ENCODE measurements around the gene BAIAP2. TPM values are rescaled to one million over a fixed set of nuclear protein-coding genes. Genes with fewer than 3 reads are reported as not detected.

BAIAP2 gene
- total RNA-seq, 1 experiment from 2014 or later: 58.0 TPM

DNA sequence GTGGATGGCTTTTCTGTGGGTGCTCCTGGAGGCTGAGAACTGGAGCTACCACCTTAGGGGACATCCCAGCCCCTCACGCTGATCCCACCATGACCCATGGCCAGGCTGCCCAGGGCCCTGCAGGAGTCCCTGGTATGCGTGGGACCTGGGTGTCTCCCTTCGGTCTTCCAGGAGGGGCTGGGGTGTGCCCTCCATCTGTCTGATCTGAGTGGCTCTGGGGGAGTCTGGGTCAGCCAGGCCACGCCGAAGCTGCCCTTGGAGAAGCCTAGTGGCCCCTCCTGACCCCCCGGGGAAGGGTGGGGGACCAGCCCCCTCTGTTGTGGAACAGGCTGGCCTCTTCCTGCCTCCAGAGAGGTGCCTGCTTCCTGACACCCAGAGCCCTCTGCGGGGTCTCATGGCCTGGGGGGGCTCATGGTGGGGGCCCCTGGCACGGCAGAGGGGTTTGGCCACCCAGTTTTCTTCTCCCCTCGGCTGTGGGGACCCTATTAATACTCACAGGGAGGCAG is 10.7 kb downstream of the BAIAP2 start:
- DNase-seq: no peak
- TF ChIP-seq, protein P1, sequence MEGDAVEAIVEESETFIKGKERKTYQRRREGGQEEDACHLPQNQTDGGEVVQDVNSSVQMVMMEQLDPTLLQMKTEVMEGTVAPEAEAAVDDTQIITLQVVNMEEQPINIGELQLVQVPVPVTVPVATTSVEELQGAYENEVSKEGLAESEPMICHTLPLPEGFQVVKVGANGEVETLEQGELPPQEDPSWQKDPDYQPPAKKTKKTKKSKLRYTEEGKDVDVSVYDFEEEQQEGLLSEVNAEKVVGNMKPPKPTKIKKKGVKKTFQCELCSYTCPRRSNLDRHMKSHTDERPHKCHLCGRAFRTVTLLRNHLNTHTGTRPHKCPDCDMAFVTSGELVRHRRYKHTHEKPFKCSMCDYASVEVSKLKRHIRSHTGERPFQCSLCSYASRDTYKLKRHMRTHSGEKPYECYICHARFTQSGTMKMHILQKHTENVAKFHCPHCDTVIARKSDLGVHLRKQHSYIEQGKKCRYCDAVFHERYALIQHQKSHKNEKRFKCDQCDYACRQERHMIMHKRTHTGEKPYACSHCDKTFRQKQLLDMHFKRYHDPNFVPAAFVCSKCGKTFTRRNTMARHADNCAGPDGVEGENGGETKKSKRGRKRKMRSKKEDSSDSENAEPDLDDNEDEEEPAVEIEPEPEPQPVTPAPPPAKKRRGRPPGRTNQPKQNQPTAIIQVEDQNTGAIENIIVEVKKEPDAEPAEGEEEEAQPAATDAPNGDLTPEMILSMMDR (IDR thresholded peaks at IDR 0.05; ENCODE audit: unreplicated experiment): no peak
- H3K27me3 Mint-ChIP-seq (ENCODE audit: unreplicated experiment): no peaks in the 10 kb centered on the region
- peaks cover 73% of the 10 kb centered on the region for H3K36me3 Mint-ChIP-seq (ENCODE audit: insufficient read depth, unreplicated experiment)
- intact Hi-C loops (cut with micrococcal nuclease; ENCODE audit: unreplicated experiment): loop anchor here (10.0 kb wide), 1 partner anchor 469 kb away; the partner anchor contains the start of gene ACTG1
- peak overlapping the region; percentile 95 for H3K27ac Mint-ChIP-seq (ENCODE audit: unreplicated experiment)
- H3K4me1 Mint-ChIP-seq (ENCODE audit: low read depth, unreplicated experiment): peaks cover 65% of the 10 kb centered on the region
- no peaks in the 10 kb centered on the region for H3K9me3 Mint-ChIP-seq (ENCODE audit: low read depth, unreplicated experiment)
- BruUV-seq (replicated peaks): no TSS peak
- CTCF ChIA-PET: interaction anchor here (1.8 to 2.0 kb wide), 2 partner anchors 19 to 52 kb away, joined by 4 to 9 read pairs; no protein-coding TSS in a partner anchor
- peak overlapping the region; percentile 64 for H3K4me3 Mint-ChIP-seq (ENCODE audit: low read depth, unreplicated experiment)

DNA sequence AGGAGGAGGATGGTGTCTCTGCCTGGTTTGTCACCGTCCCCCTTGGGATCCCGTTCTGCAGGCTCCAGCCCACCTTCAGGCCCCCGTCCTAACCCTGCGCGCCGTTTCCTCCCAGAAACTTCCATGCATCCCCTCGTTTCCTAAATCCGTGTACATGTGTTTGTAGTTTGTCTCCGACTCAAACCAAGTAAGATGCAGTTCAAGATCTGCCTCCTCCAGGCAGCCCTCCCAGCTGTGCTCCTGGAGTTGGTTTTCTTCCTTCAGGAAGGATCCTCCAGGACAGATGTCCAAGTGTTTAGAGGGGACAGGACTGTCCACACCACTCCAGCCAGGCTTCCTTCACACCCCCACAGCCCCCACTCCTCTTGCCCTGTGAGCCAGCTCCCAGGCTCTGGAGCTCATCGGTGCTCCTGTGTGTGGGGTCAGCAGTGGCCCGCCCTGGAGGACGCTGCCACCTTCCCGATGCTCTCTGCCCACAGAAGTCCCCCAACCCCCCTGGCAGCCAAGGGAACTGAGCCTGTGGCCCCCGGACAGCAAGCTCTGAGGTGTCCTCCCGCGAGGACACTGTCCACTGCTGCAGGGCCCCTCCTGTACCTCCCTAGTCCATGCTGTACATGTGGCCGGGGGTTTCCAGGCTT is 11.3 kb downstream of the BAIAP2 start:
- TF ChIP-seq, protein P1 (IDR thresholded peaks at IDR 0.05; ENCODE audit: unreplicated experiment): no peak
- Mint-ChIP-seq H3K27ac (ENCODE audit: unreplicated experiment) (peak overlapping the region; percentile 31), H3K36me3 (ENCODE audit: insufficient read depth, unreplicated experiment) (peaks cover 70% of the 10 kb centered on the region), H3K4me1 (ENCODE audit: low read depth, unreplicated experiment) (peaks cover 65% of the 10 kb centered on the region), H3K4me3 (ENCODE audit: low read depth, unreplicated experiment) (peak overlapping the region; percentile 30), H3K27me3 (ENCODE audit: unreplicated experiment) (no peaks in the 10 kb centered on the region), H3K9me3 (ENCODE audit: low read depth, unreplicated experiment) (no peaks in the 10 kb centered on the region)
- no TSS peak for BruUV-seq (replicated peaks)
- intact Hi-C loops (cut with micrococcal nuclease; ENCODE audit: unreplicated experiment): loop anchor here (10.0 kb wide), 1 partner anchor 469 kb away; the partner anchor contains the start of gene ACTG1
- CTCF ChIA-PET: no interaction called here
- DNase-seq: no peak

DNA sequence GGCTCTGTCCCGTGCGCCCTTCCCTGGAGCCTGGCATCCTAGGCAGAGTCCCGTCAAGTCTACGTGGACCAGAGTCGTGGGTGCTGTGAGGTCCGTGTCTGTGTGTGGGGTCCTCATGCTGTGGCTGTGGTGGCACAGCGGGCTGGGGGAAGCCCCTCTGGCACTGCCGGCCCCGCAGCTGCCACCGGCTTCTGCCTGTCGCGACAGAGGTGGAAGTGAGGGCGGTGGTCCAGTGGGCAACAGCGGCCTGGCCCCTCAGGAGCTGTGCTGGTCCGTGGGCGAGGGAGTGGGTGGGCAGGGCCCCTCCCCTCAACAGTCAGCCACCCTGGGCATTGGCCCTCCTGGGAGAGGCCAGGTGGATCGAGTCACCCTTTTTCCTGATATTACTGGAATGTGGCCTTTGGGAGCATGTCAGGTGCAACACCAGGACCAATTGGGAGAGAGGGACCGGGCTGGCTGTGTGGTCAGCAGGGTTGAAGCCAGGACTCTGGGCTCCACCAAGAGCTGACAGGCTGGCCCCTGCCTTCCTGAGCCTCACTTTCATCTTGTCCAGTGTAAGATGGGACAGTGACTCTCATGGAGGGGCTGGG is 11.9 kb downstream of the BAIAP2 start:
- H3K4me3 Mint-ChIP-seq (ENCODE audit: low read depth, unreplicated experiment): no peak overlapping the region
- H3K9me3 Mint-ChIP-seq (ENCODE audit: low read depth, unreplicated experiment): no peaks in the 10 kb centered on the region
- no peaks in the 10 kb centered on the region for H3K27me3 Mint-ChIP-seq (ENCODE audit: unreplicated experiment)
- TF ChIP-seq, protein P1 (IDR thresholded peaks at IDR 0.05; ENCODE audit: unreplicated experiment): no peak
- H3K36me3 Mint-ChIP-seq (ENCODE audit: insufficient read depth, unreplicated experiment): peaks cover 66% of the 10 kb centered on the region
- intact Hi-C loops (cut with micrococcal nuclease; ENCODE audit: unreplicated experiment): loop anchor here (10.0 kb wide), 1 partner anchor 468 kb away; the partner anchor contains the start of gene ACTG1
- no peak for DNase-seq
- H3K4me1 Mint-ChIP-seq (ENCODE audit: low read depth, unreplicated experiment): peaks cover 69% of the 10 kb centered on the region
- no TSS peak for BruUV-seq (replicated peaks)
- H3K27ac Mint-ChIP-seq (ENCODE audit: unreplicated experiment): peak overlapping the region; percentile 31
- CTCF ChIA-PET: no interaction called here

DNA sequence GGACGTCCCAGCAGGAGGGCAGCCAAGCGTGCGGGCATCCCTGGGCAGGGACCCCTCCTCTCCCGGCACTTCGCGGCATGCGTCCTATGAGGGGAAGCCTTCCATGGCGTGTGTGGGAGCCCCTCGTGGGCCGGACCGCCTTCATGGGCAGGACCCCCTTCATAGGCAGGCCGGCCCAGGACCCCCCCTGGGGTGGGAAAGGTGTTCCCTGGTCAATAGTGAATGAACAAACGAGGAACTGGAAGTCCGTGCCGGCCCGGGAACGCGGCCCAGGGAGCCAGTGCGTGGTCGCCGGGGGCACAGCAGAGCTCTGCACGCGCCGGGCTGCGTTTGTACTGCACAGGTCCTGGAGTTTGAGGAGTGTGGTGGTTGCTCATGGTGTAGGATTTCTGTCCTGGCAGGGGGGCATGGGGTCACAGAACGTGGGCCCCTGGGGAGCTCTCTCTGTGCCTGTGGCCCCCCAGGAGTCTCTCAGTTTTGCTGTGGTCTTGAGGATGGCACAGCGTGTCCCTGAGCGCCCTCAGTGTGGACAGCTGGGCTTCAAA is 13.9 kb downstream of the BAIAP2 start:
- H3K27ac Mint-ChIP-seq (ENCODE audit: unreplicated experiment): peak overlapping the region; percentile 93
- no peaks in the 10 kb centered on the region for H3K27me3 Mint-ChIP-seq (ENCODE audit: unreplicated experiment)
- H3K36me3 Mint-ChIP-seq (ENCODE audit: insufficient read depth, unreplicated experiment): peaks cover 50% of the 10 kb centered on the region
- intact Hi-C loops (cut with micrococcal nuclease; ENCODE audit: unreplicated experiment): loop anchor here (10.0 kb wide), 1 partner anchor 466 kb away; the partner anchor contains the start of gene ACTG1
- H3K4me1 Mint-ChIP-seq (ENCODE audit: low read depth, unreplicated experiment): peaks cover 66% of the 10 kb centered on the region
- no peak for DNase-seq
- TF ChIP-seq, protein P1 (IDR thresholded peaks at IDR 0.05; ENCODE audit: unreplicated experiment): no peak
- no peaks in the 10 kb centered on the region for H3K9me3 Mint-ChIP-seq (ENCODE audit: low read depth, unreplicated experiment)
- CTCF ChIA-PET: interaction anchor here (0.9 to 2.7 kb wide), 3 partner anchors 8 to 53 kb away, joined by 3 to 7 read pairs (median 4); no protein-coding TSS in a partner anchor
- peak overlapping the region; percentile 56 for H3K4me3 Mint-ChIP-seq (ENCODE audit: low read depth, unreplicated experiment)
- no TSS peak for BruUV-seq (replicated peaks)
